ENCODE data around the gene PDK3. TPM values are rescaled to one million over a fixed set of nuclear protein-coding genes. Genes with fewer than 3 reads are reported as not detected.

PDK3 gene
- polyA plus RNA-seq (ENCODE audit: insufficient read length in 3 of 3), result 10 to 100 TPM in 2 of 3 donors, 1 to 10 TPM in 1; 9.7 to 12.7 (median 10.9) TPM
- long read RNA-seq, donor 1, partial matches to known transcripts, result 0 of 5 reads
- long read RNA-seq, donor 1, other reads (novel, unspliced or antisense), result 0 of 5 reads
- long read RNA-seq, donor 2, result 0 reads
- long read RNA-seq, donor 3, partial matches to known transcripts, result 0 of 2 reads
- long read RNA-seq, donor 3, other reads (novel, unspliced or antisense), result 0 of 2 reads
- long read RNA-seq, donor 4, partial matches to known transcripts, result 0 of 4 reads
- long read RNA-seq, donor 4, other reads (novel, unspliced or antisense), result 0 of 4 reads
- long read RNA-seq, donor 5, partial matches to known transcripts, result 0 of 5 reads
- long read RNA-seq, donor 5, other reads (novel, unspliced or antisense), result 0 of 5 reads
- long read RNA-seq, donor 6, partial matches to known transcripts, result 0 of 3 reads
- long read RNA-seq, donor 6, other reads (novel, unspliced or antisense), result 0 of 3 reads
- long read RNA-seq, donor 7, partial matches to known transcripts, result 0 of 3 reads
- long read RNA-seq, donor 7, other reads (novel, unspliced or antisense), result 0 of 3 reads
- long read RNA-seq, donor 8, partial matches to known transcripts, result 0 of 5 reads
- long read RNA-seq, donor 8, other reads (novel, unspliced or antisense), result 0 of 5 reads
- long read RNA-seq, donor 9, partial matches to known transcripts, result 0 of 1 reads
- long read RNA-seq, donor 9, other reads (novel, unspliced or antisense), result 0 of 1 reads
- long read RNA-seq, donor 10, result 0 reads
- long read RNA-seq, donor 11, partial matches to known transcripts, result 0 of 6 reads
- long read RNA-seq, donor 11, other reads (novel, unspliced or antisense), result 0 of 6 reads
- long read RNA-seq, donor 12, result 0 reads
- long read RNA-seq, donor 13, partial matches to known transcripts, result 0 of 1 reads
- long read RNA-seq, donor 13, other reads (novel, unspliced or antisense), result 0 of 1 reads
- long read RNA-seq, donor 14, result 0 reads
- long read RNA-seq, donor 15, partial matches to known transcripts, result 0 of 2 reads
- long read RNA-seq, donor 15, other reads (novel, unspliced or antisense), result 0 of 2 reads
- long read RNA-seq, donor 16, transcript PDK3-202 (12 exons, 1,921 nt), result major isoform, 7 of 8 reads
- long read RNA-seq, donor 16, partial matches to known transcripts, result 0 of 8 reads
- long read RNA-seq, donor 16, other reads (novel, unspliced or antisense), result 0 of 8 reads

DNA sequence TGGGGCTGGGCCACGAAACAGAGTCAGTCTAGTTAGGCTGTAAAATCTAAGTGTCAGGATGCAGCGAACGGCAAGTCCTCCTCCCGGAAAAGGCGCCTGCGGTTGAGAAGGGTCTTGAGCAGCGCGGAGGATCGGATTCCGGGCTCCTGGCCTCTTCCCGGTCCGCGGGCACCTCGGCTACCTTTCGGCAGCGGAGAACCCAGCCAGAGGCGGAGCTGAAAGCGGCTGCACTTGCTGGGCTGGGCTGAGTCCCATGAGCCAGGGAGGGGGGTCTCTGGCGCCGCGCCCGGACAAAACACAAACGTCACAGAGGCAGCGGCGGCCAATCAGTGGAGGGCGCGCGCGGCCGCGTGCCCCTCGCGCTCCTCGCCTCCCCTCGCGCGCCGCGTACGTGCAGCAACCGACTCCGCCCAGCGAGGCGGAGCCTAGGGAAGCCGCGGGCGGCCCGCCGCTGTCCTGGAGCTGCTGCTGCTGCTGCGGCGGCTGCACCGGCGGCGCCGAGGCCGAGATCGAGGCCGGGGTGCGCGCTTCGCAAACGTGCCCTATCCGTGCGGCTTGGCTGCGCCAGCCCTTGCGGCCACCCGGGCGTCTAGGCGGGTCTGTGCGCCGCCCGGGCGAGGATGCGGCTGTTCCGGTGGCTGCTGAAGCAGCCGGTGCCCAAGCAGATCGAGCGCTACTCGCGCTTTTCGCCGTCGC lies at the start of gene PDK3:
PDK3 (plus strand) TSS at position 451 of the 696 bp plus-strand sequence; CDS start at position 621, 170 bp downstream.
- peak; percentile 55 to 87 (median 80) for DNase-seq (ENCODE audit: extremely low read depth in 1 of 11, low read depth in 9 of 11, low spot score in 4 of 11)

GRCh38 chrX:24415921-24416320 lies 49.2 kb upstream of the PDK3 start:
- DNase-seq (ENCODE audit: extremely low read depth in 1 of 11, low read depth in 9 of 11, low spot score in 4 of 11), result no peak

DNA sequence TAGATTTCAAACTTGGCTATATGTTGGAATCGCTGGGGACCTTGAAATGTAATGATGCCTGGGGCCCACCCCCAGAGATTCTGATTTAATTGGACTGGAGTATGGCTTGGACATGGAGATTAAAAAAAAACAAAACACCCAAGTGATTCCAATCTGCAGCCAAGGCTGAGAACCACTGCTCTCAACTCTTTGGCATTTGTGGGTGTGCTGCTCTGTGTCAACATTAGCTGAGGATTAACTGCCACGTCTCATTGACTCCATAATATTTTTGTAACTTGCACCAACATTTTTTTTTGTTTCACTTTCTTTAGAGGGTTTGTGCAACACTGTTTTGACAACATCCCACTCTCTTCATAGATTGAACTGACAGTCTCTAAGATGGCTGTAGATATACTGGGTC lies 41.1 kb upstream of the PDK3 start:
- peak in 3 of 11 donors; percentile 8 to 43 (median 37) for DNase-seq (ENCODE audit: extremely low read depth in 1 of 11, low read depth in 9 of 11, low spot score in 4 of 11)

- no peak for DNase-seq (ENCODE audit: extremely low read depth in 1 of 11, low read depth in 9 of 11, low spot score in 4 of 11)
Observed at GRCh38 chrX:24424948-24425347, 40.1 kb upstream of the PDK3 start.

DNA sequence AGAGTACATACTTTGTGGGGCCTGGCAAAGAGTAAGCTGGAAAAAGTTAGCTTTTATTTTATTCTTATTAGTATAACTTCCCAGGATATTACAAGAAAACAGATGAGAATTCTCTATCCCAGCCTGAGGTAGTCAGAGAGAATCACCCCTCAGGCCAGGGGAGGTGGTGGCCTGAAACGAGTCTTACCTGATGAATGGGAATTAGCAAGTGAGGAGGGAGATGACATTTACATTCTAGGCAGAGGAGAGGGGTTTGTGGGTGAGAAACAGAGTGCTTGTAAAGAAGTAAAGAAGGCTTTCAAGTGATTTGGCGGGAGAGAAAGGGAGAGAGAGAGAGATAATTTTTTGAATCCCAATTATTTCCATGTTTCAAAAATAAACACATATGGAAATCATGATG lies 39.3 kb upstream of the PDK3 start:
- DNase-seq (ENCODE audit: extremely low read depth in 1 of 11, low read depth in 9 of 11, low spot score in 4 of 11), result no peak

GRCh38 chrX:24426340-24426913 lies 38.7 kb upstream of the PDK3 start:
- no peak for DNase-seq (ENCODE audit: extremely low read depth in 1 of 11, low read depth in 9 of 11, low spot score in 4 of 11)

GRCh38 chrX:24426921-24427746 lies 38.0 kb upstream of the PDK3 start:
- no peak for DNase-seq (ENCODE audit: extremely low read depth in 1 of 11, low read depth in 9 of 11, low spot score in 4 of 11)

DNA sequence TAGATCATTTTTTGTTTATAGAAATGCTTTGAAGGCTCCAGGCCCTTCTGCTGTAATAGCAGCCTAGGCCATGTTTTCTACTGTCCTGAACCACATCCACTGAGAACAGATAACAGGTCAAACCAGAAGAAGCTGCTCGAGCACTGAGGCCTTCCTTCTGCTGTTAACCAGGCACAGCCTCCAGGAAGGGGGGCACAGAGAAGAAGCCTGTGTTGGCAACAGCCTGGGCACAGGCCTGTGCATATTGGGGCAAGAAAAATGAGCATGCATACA lies 37.4 kb upstream of the PDK3 start:
- DNase-seq (ENCODE audit: extremely low read depth in 1 of 11, low read depth in 9 of 11, low spot score in 4 of 11), result no peak

- no peak for DNase-seq (ENCODE audit: extremely low read depth in 1 of 11, low read depth in 9 of 11, low spot score in 4 of 11)
Observed at GRCh38 chrX:24428516-24428915, 36.6 kb upstream of the PDK3 start.

DNA sequence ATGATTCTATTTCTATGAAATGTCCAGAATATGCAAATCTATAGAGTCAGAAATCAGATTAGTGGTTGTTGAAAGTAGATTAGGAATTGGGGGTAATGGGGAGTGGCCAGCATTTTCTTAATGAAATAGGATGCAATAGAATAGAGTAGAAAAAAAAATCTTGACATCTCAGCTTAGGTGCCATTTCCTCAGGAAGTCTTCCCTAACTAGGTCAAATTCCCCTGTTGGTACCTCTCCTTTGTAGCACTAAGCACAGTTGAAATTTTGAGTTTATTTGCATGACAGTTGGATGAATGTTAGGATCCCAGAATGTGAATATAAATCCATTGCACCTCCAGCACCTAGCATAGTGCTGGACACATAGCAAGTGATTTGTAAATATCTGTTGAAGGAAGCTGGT lies 30.0 kb upstream of the PDK3 start:
- DNase-seq (ENCODE audit: extremely low read depth in 1 of 11, low read depth in 9 of 11, low spot score in 4 of 11), result no peak

- no peak for DNase-seq (ENCODE audit: extremely low read depth in 1 of 11, low read depth in 9 of 11, low spot score in 4 of 11)
Observed at GRCh38 chrX:24443918-24444317, 21.2 kb upstream of the PDK3 start.

- no peak for DNase-seq (ENCODE audit: extremely low read depth in 1 of 11, low read depth in 9 of 11, low spot score in 4 of 11)
Observed at GRCh38 chrX:24444645-24445044, 20.4 kb upstream of the PDK3 start.

- DNase-seq (ENCODE audit: extremely low read depth in 1 of 11, low read depth in 9 of 11, low spot score in 4 of 11), result no peak
Observed at GRCh38 chrX:24448762-24449250, 16.3 kb upstream of the PDK3 start.

- DNase-seq (ENCODE audit: extremely low read depth in 1 of 11, low read depth in 9 of 11, low spot score in 4 of 11), result no peak
Observed at GRCh38 chrX:24463077-24463476, 2.0 kb upstream of the PDK3 start.

DNA sequence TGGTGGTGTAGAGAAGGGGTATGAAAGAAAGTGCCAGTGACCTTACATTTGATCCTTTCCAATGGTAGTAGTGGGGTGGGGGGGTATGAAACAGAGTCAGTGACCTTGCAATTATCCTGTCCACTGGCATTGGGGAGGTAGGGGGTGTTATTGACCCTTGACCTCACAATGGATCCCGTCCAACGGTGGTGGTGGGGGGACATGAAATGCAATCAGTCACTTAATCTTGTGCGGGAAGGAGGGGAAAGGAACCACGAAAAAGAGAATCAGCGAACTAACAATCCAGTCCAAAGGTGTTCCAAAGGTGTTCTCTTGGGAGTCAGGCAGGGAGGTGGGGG lies 619 bp upstream of the PDK3 start:
- peak in 1 of 11 donors; percentile 9 for DNase-seq (ENCODE audit: extremely low read depth in 1 of 11, low read depth in 9 of 11, low spot score in 4 of 11)

DNA sequence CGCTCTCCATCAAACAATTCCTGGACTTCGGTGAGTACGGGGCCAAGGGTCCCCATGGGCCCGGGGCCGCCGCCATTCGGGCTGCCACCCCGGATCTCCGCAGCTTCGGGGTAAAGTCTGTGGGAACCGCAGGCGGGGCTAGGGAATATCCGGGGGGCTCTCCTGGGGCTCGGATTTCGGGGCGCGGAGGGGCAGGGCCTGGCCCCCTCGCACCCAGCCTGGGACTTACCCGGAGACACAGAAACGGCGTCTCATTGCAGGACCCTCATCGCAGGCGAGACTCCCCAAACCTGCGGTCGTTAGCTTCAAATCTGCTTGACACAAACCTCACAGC lies 413 bp downstream of the PDK3 start:
- no peak for DNase-seq (ENCODE audit: extremely low read depth in 1 of 11, low read depth in 9 of 11, low spot score in 4 of 11)

DNA sequence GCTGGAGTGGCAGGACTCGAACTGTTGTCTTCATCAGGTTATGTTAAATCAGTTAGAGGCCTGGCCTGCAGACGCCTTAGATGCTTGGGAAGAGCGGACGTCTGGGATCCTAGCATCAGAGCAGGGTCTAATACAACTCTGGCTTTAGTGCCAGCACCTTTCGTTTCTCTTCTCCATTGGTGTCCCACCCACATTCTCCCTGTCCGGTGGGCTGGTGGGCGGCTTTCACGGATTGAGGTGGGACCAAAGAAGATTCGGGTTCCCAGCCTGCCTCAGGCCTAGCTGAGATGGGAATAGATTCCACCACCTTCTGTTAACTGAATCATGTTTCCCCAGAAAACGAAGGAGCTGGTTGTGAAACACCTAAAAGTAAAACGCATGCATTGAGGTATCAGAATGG lies 939 bp downstream of the PDK3 start:
- DNase-seq (ENCODE audit: extremely low read depth in 1 of 11, low read depth in 9 of 11, low spot score in 4 of 11), result no peak

DNA sequence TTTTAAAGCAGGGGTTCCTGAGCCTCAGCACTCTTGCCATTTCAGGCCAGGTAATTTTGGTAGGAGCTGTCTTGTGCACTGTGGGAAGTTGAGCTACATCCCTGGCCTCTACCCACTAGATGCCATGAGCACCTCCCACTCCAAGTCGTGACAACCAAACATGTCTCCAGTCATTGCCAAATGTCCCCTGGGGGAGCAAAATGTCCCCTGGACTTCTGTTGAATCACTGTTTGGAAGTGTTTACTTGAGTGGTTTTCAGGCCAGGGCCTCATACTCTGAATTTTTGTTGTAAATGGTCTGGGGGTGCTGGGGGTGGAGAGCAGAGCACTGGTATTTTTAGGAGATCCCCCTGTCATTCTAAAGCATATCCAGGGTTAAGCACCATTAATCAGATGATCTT lies 3.2 kb downstream of the PDK3 start:
- no peak for DNase-seq (ENCODE audit: extremely low read depth in 1 of 11, low read depth in 9 of 11, low spot score in 4 of 11)
